GM06990 (cell line): ENCODE measurements around the gene TOP2B.

Experiments
- DNase-seq: peaks from one replicate; pipeline ENCODE4 v3.0.0-alpha.2; 2011; ENCODE audit not compliant: insufficient read length; ENCODE audit errors: extremely low read depth
- H3K27me3 ChIP-seq: replicated peaks from 2 replicates; pipeline ENCODE4 v1.6.0; 2011; ENCODE audit warnings: low read length; ENCODE audit not compliant: control insufficient read depth, insufficient read depth
- H3K36me3 ChIP-seq: 2 replicates; pipeline ENCODE4 v1.5.1; 2011; ENCODE audit warnings: low read length; ENCODE audit not compliant: control insufficient read depth, insufficient read depth
- H3K4me3 ChIP-seq: replicated peaks from 2 replicates; pipeline ENCODE4 v1.5.1; 2011; ENCODE audit warnings: low read depth, mild to moderate bottlenecking, control low read depth, low read length
- CTCF ChIP-seq: IDR thresholded peaks from 2 replicates; pipeline ENCODE4 v1.5.1; 2011; ENCODE audit warnings: low read length, control low read depth, mild to moderate bottlenecking, inconsistent platforms; ENCODE audit not compliant: insufficient read depth, poor library complexity, severe bottlenecking

Gene TOP2B

GRCh38 chr3:25610779-25611178, 53.9 kb downstream of the TOP2B start:
- DNase-seq = no peak
- Histone ChIP-seq H3K27me3 (no peaks in the 10 kb centered on the region), H3K4me3 (no peak overlapping the region), H3K36me3 (peaks cover 4% of the 10 kb centered on the region; the same call in 1 of the 2 replicates)
- no peak for TF ChIP-seq CTCF

- no peak for TF ChIP-seq CTCF
- peaks cover 4% of the 10 kb centered on the region; the same call in 1 of the 2 replicates for H3K36me3 ChIP-seq
- no peak overlapping the region for H3K4me3 ChIP-seq
- DNase-seq = no peak
- no peaks in the 10 kb centered on the region for H3K27me3 ChIP-seq
These were observed 54.5 kb downstream of the TOP2B start for GRCh38 chr3:25610167-25610566.

- Histone ChIP-seq H3K4me3 (no peak overlapping the region), H3K36me3 (no peaks in the 10 kb centered on the region; the same call in none of the 2 replicates)
- DNase-seq = no peak
These were observed 60.5 kb downstream of the TOP2B start for GRCh38 chr3:25604107-25604805.

GRCh38 chr3:25603703-25604102, 61.0 kb downstream of the TOP2B start:
- DNase-seq = no peak

More at GRCh38 chr3:25604107-25604805, 60.5 kb downstream of the TOP2B start:
- H3K27me3 ChIP-seq = no peaks in the 10 kb centered on the region
- no peak for TF ChIP-seq CTCF

GRCh38 chr3:25597535-25598101, 67.1 kb downstream of the TOP2B start:
- TF ChIP-seq CTCF = no peak
- H3K36me3 ChIP-seq = no peaks in the 10 kb centered on the region
- no peak overlapping the region for H3K4me3 ChIP-seq
- no peak for DNase-seq
- no peaks in the 10 kb centered on the region for H3K27me3 ChIP-seq

More at GRCh38 chr3:25603703-25604102, 61.0 kb downstream of the TOP2B start:
- no peak overlapping the region for H3K4me3 ChIP-seq
- H3K27me3 ChIP-seq = no peaks in the 10 kb centered on the region
- no peaks in the 10 kb centered on the region; the same call in none of the 2 replicates for H3K36me3 ChIP-seq
- TF ChIP-seq CTCF = no peak
